Activated T-cell treated with anti-CD3 and anti-CD28 coated beads, Interleukin-2, amount 50 U/mL, for 72 hours (primary cell): Measurements from ENCODE around the gene SYNE1. TPM values are rescaled to one million over a fixed set of nuclear protein-coding genes. Genes with fewer than 3 reads are reported as not detected.
"Not testable (repeated sequence)": the region's sequence is repeated elsewhere in the genome, so short reads cannot be mapped to it uniquely, and the experiment has no call there.

ENCODE experiments used
- ATAC-seq, 2 donors: fragments of 150-1000 bp; cut with Tn5 transposase; replicated peaks in 1 of 2; 2 replicates each; pipeline ENCODE4 v1.10.0; 2021; ENCODE audit warnings: moderate library complexity in 2 of 2, mild to moderate bottlenecking in 1 of 2
- DNase-seq, 2 donors: peaks; one replicate each; pipeline ENCODE4 v3.0.0; 2021 to 2022; ENCODE audit warnings: mixed read lengths in 1 of 2
- H3K27ac Mint-ChIP-seq: one replicate; pipeline ENCODE4 v1.8.0; 2022; ENCODE audit warnings: mild to moderate bottlenecking, moderate library complexity, mixed read lengths
- H3K27me3 Mint-ChIP-seq: one replicate; pipeline ENCODE4 v1.8.0; 2022; ENCODE audit warnings: low read depth, mixed read lengths
- H3K36me3 Mint-ChIP-seq, 2 donors: one replicate each; pipeline ENCODE4 v1.8.0; 2022; ENCODE audit warnings: mixed read lengths in 2 of 2, mild to moderate bottlenecking in 1 of 2; ENCODE audit not compliant: insufficient read depth in 2 of 2
- H3K4me1 Mint-ChIP-seq: one replicate; pipeline ENCODE4 v1.8.0; 2022; ENCODE audit warnings: low read depth, mixed read lengths
- H3K4me3 Mint-ChIP-seq, 2 donors: one replicate each; pipeline ENCODE4 v1.8.0; 2022; ENCODE audit warnings: mild to moderate bottlenecking in 2 of 2, mixed read lengths in 2 of 2, moderate library complexity in 2 of 2
- H3K9me3 Mint-ChIP-seq, 2 donors: one replicate each; pipeline ENCODE4 v1.8.0; 2022; ENCODE audit warnings: mixed read lengths in 2 of 2
- total RNA-seq, 2 donors: library from RNA; stranded (reverse); gene quantifications; one replicate each; pipeline ENCODE4 v1.2.3, GENCODE V29; 2022

SYNE1 gene, protein sequence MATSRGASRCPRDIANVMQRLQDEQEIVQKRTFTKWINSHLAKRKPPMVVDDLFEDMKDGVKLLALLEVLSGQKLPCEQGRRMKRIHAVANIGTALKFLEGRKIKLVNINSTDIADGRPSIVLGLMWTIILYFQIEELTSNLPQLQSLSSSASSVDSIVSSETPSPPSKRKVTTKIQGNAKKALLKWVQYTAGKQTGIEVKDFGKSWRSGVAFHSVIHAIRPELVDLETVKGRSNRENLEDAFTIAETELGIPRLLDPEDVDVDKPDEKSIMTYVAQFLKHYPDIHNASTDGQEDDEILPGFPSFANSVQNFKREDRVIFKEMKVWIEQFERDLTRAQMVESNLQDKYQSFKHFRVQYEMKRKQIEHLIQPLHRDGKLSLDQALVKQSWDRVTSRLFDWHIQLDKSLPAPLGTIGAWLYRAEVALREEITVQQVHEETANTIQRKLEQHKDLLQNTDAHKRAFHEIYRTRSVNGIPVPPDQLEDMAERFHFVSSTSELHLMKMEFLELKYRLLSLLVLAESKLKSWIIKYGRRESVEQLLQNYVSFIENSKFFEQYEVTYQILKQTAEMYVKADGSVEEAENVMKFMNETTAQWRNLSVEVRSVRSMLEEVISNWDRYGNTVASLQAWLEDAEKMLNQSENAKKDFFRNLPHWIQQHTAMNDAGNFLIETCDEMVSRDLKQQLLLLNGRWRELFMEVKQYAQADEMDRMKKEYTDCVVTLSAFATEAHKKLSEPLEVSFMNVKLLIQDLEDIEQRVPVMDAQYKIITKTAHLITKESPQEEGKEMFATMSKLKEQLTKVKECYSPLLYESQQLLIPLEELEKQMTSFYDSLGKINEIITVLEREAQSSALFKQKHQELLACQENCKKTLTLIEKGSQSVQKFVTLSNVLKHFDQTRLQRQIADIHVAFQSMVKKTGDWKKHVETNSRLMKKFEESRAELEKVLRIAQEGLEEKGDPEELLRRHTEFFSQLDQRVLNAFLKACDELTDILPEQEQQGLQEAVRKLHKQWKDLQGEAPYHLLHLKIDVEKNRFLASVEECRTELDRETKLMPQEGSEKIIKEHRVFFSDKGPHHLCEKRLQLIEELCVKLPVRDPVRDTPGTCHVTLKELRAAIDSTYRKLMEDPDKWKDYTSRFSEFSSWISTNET (N-terminal part only)
- 10 to 100 TPM; 34.5 to 38.9 TPM for total RNA-seq

DNA sequence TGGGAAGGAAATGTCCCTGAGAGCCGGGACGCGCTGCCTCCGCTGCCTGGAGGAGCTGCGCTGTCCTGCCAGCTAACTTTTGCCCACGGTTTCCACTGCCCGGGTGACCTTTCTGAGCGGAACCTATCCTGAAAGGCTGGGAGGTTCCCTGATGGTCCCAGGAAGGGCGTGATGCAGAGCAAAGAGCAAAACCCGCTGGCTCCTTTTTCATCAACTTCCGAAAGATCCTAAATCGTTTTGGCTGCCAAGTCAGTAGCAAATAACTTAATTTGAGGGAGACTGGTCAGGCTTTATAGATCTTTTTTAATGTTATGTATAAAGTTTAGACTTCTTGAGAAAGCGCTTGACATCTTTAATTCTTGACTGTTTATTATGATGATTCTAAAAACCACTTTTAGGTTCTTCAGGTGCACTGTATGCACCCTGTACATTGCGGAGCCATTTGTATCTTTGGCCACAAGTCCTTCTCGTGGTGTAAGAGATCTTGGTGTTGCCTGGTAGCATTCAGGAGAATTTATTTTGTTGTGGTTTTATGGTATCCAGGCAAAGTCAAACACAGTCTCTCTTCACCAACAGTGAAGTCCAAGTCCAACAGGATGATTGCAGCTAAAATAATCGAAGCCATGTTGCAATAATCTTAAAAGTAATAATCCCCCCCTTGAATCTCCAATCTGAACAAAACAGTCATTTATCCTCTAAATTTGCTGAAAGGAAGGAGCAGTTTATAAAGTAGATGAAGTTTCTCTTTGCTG is at the start of gene SYNE1:
Gene SYNE1 (minus strand): TSS at position 67 of the 752 bp plus-strand sequence. CDS start 9,031 bp downstream, outside the sequence.
- Mint-ChIP-seq H3K9me3 (no peaks in the 10 kb centered on the region), H3K27ac (no peak within 1 kb of the TSS), H3K4me3 (peak within 1 kb of the TSS; percentile 76 to 86), H3K27me3 (peaks cover 44% of the 10 kb centered on the region), H3K4me1 (peaks cover 9% of the 10 kb centered on the region), H3K36me3 (peaks cover 0 to 2% of the 10 kb centered on the region in 2 donors)
- DNase-seq (no peak), ATAC-seq (no peak)

DNA sequence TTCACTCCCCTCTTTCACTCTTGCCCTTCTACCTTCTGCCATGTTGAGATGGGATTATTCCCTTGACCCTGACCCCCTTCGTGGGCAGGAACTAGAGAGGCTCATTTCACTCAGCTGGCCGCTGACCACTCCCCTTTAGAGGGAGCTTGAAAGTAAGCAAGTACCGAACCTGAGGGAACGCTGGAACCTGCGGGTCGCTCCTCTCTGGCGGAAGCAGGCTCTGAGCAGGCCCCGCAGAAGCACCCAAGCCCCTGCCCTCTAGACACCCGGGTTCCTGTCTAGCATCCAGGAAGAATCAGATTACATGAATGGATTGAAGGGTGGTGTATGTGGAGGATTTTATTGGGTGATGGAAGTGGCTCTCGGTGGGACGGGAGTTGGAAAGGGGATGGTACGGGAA is 48.7 kb upstream of the SYNE1 start:
- Mint-ChIP-seq H3K36me3 (no peaks in the 10 kb centered on the region), H3K4me1 (no peaks in the 10 kb centered on the region), H3K27me3 (no peaks in the 10 kb centered on the region), H3K9me3 (no peaks in the 10 kb centered on the region), H3K4me3 (no peak overlapping the region), H3K27ac (no peak overlapping the region)
- DNase-seq: no peak
- ATAC-seq: no peak

DNA sequence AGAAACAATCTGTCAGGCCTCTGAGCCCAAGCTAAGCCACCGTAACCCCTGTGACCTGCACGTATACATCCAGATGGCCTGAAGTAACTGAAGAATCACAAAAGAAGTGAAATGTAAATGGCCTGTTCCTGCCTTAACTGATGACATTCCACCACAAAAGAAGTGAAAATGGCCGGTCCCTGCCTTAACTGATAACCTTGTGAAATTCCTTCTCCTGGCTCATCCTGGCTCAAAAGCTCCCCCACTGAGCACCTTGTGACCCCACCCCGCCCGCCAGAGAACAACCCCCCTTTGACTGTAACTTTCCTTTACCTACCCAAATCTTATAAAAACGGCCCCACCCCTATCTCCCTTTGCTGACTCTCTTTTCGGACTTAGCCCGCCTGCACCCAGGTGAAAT is 45.8 kb upstream of the SYNE1 start:
- H3K36me3 Mint-ChIP-seq, H3K27me3 Mint-ChIP-seq, DNase-seq, H3K9me3 Mint-ChIP-seq, H3K27ac Mint-ChIP-seq, H3K4me1 Mint-ChIP-seq, H3K4me3 Mint-ChIP-seq, ATAC-seq: not testable (repeated sequence)

GRCh38 chr6:152682141-152682540 is 45.0 kb upstream of the SYNE1 start:
- Mint-ChIP-seq H3K4me1 (no peaks in the 10 kb centered on the region), H3K36me3 (no peaks in the 10 kb centered on the region), H3K4me3 (no peak overlapping the region), H3K9me3 (no peaks in the 10 kb centered on the region), H3K27ac (no peak overlapping the region), H3K27me3 (peaks cover 8% of the 10 kb centered on the region)
- DNase-seq (no peak), ATAC-seq (no peak)

- Mint-ChIP-seq H3K9me3 (no peaks in the 10 kb centered on the region), H3K36me3 (no peaks in the 10 kb centered on the region), H3K4me1 (no peaks in the 10 kb centered on the region), H3K27ac (no peak overlapping the region), H3K27me3 (peaks cover 8% of the 10 kb centered on the region), H3K4me3 (no peak overlapping the region)
- ATAC-seq (no peak), DNase-seq (no peak)
These were observed 43.8 kb upstream of the SYNE1 start for GRCh38 chr6:152680879-152681517.

DNA sequence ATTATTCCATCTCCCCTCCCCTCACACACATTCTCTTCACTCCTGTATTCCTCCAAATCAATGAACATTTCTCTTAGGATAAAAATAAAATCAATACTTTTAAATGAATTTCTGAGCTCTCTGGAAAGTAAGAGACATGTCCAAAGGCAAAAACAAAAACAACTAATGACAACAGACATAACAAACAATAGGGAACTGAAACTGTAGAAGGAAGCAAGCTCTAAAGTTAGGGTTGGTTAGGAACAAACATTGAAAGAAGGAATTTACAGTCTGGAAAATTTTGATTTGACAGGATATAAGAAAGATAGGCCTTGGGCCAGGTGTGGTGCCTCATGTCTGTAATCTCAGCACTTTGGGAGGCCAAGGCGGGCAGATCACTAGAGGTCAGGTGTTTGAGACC is 43.0 kb upstream of the SYNE1 start:
- Mint-ChIP-seq H3K9me3 (no peaks in the 10 kb centered on the region), H3K27ac (no peak overlapping the region), H3K27me3 (peaks cover 8% of the 10 kb centered on the region), H3K4me1 (no peaks in the 10 kb centered on the region), H3K36me3 (no peaks in the 10 kb centered on the region), H3K4me3 (no peak overlapping the region)
- ATAC-seq (no peak), DNase-seq (no peak)

DNA sequence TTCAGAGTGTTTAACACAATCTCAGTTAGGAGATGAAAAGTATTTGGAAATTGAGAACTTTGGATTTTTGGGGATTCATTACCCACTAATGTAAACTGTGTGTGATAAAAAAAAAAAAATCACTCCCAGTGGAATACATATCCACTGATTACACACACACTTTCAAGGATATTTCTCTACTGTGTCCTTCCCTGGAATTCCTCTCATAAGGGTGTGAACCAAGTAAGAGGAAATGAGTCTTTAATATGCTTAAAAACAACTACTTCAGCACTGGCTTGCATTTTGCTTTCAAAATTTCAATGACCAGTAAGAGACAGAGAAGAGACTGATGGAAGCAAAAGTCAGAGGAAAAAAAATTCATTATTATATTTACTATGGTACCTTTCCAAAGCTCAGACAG is 36.1 kb upstream of the SYNE1 start:
- Mint-ChIP-seq H3K27me3 (no peaks in the 10 kb centered on the region), H3K27ac (no peak overlapping the region), H3K9me3 (no peaks in the 10 kb centered on the region), H3K36me3 (no peaks in the 10 kb centered on the region), H3K4me3 (no peak overlapping the region), H3K4me1 (no peaks in the 10 kb centered on the region)
- ATAC-seq: no peak
- DNase-seq: no peak

- Mint-ChIP-seq H3K9me3 (no peaks in the 10 kb centered on the region), H3K27me3 (no peaks in the 10 kb centered on the region), H3K27ac (no peak overlapping the region), H3K4me3 (no peak overlapping the region), H3K4me1 (no peaks in the 10 kb centered on the region), H3K36me3 (no peaks in the 10 kb centered on the region)
- ATAC-seq (no peak), DNase-seq (no peak)
These were observed 34.0 kb upstream of the SYNE1 start for GRCh38 chr6:152671171-152671570.

GRCh38 chr6:152669895-152670294 is 32.7 kb upstream of the SYNE1 start:
- Mint-ChIP-seq H3K27me3 (no peaks in the 10 kb centered on the region), H3K27ac (no peak overlapping the region), H3K36me3 (no peaks in the 10 kb centered on the region), H3K4me3 (no peak overlapping the region), H3K4me1 (no peaks in the 10 kb centered on the region), H3K9me3 (no peaks in the 10 kb centered on the region)
- ATAC-seq: no peak
- DNase-seq: no peak

DNA sequence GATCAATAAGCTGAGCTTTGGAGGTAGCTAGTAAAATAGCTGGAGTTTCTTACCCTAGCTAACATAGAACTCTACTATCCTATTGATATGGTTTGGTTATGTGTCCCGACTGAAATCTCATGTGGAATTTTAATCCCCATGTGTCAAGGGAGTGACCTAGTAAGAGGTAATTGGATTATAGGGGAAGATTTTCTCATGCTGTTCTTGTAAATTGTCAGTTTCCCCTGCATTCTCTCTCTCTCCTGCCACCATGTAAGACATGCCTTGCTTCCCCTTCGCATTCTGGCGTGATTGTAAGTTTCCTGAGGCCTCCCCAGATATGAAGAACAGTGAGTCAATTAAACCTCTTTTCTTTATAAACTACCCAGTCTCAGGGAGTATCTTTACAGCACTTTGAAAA is 24.6 kb upstream of the SYNE1 start:
- H3K4me1 Mint-ChIP-seq: no peaks in the 10 kb centered on the region
- ATAC-seq (no peak), DNase-seq (no peak)

GRCh38 chr6:152651986-152652385 is 14.8 kb upstream of the SYNE1 start:
- DNase-seq (no peak), ATAC-seq (no peak)
- H3K27ac Mint-ChIP-seq: no peak overlapping the region
- H3K4me1 Mint-ChIP-seq: no peaks in the 10 kb centered on the region
- no peaks in the 10 kb centered on the region for H3K36me3 Mint-ChIP-seq
- peaks cover 8% of the 10 kb centered on the region for H3K27me3 Mint-ChIP-seq
- H3K9me3 Mint-ChIP-seq: peaks cover 0 to 3% of the 10 kb centered on the region in 2 donors
- no peak overlapping the region for H3K4me3 Mint-ChIP-seq

More for the DNA sequence above, 24.6 kb upstream of the SYNE1 start:
- no peaks in the 10 kb centered on the region for H3K9me3 Mint-ChIP-seq
- no peaks in the 10 kb centered on the region for H3K36me3 Mint-ChIP-seq
- H3K27ac Mint-ChIP-seq: no peak overlapping the region
- H3K4me3 Mint-ChIP-seq: no peak overlapping the region
- peaks cover 7% of the 10 kb centered on the region for H3K27me3 Mint-ChIP-seq

GRCh38 chr6:152648105-152648504 is 10.9 kb upstream of the SYNE1 start:
- Mint-ChIP-seq H3K36me3 (no peaks in the 10 kb centered on the region), H3K27ac (no peak overlapping the region), H3K27me3 (peaks cover 15% of the 10 kb centered on the region), H3K4me3 (no peak overlapping the region), H3K9me3 (peaks cover 0 to 3% of the 10 kb centered on the region in 2 donors), H3K4me1 (no peaks in the 10 kb centered on the region)
- no peak for ATAC-seq
- no peak for DNase-seq
